T-helper 2 cell treated with Interferon-gamma antibody and Interleukin-4, amounts not matched to agents 5 μg/mL and 100 μg/mL, for 36 hours (primary cell): ENCODE results near the gene NACC2.

ENCODE experiments used
- DNase-seq: peaks from one replicate; pipeline ENCODE4 v3.0.0; 2021; ENCODE audit warnings: low spot score
- H3K27ac Mint-ChIP-seq: one replicate; pipeline ENCODE4 v1.8.0; 2021; ENCODE audit warnings: mild to moderate bottlenecking, mixed read lengths
- H3K27me3 Mint-ChIP-seq: one replicate; pipeline ENCODE4 v1.8.0; 2021; ENCODE audit warnings: low read depth, mixed read lengths
- H3K36me3 Mint-ChIP-seq: one replicate; pipeline ENCODE4 v1.8.0; 2021; ENCODE audit warnings: low read depth, mixed read lengths
- H3K4me1 Mint-ChIP-seq: one replicate; pipeline ENCODE4 v1.8.0; 2021; ENCODE audit warnings: low read depth, mixed read lengths
- H3K4me3 Mint-ChIP-seq: one replicate; pipeline ENCODE4 v1.8.0; 2022; ENCODE audit warnings: mild to moderate bottlenecking, moderate library complexity, mixed read lengths
- H3K9me3 Mint-ChIP-seq: one replicate; pipeline ENCODE4 v1.8.0; 2021; ENCODE audit warnings: mixed read lengths

The NACC2 gene

GRCh38 chr9:136009516-136009915, 85.6 kb downstream of the NACC2 start:
- no peak overlapping the region for H3K4me3 Mint-ChIP-seq
- H3K9me3 Mint-ChIP-seq: no peaks in the 10 kb centered on the region
- no peaks in the 10 kb centered on the region for H3K4me1 Mint-ChIP-seq
- no peaks in the 10 kb centered on the region for H3K36me3 Mint-ChIP-seq
- DNase-seq: no peak
- H3K27me3 Mint-ChIP-seq: no peaks in the 10 kb centered on the region
- no peak overlapping the region for H3K27ac Mint-ChIP-seq

GRCh38 chr9:136008693-136008997, 86.4 kb downstream of the NACC2 start:
- Mint-ChIP-seq H3K4me3 (no peak overlapping the region), H3K27me3 (no peaks in the 10 kb centered on the region), H3K4me1 (no peaks in the 10 kb centered on the region), H3K9me3 (no peaks in the 10 kb centered on the region), H3K36me3 (no peaks in the 10 kb centered on the region), H3K27ac (no peak overlapping the region)
- no peak for DNase-seq

GRCh38 chr9:136007934-136008692, 87.0 kb downstream of the NACC2 start:
- H3K9me3 Mint-ChIP-seq: no peaks in the 10 kb centered on the region
- H3K4me3 Mint-ChIP-seq: no peak overlapping the region
- no peak for DNase-seq
- H3K27ac Mint-ChIP-seq: no peak overlapping the region
- no peaks in the 10 kb centered on the region for H3K27me3 Mint-ChIP-seq
- no peaks in the 10 kb centered on the region for H3K4me1 Mint-ChIP-seq
- no peaks in the 10 kb centered on the region for H3K36me3 Mint-ChIP-seq

GRCh38 chr9:136007276-136007933, 87.7 kb downstream of the NACC2 start:
- Mint-ChIP-seq H3K27ac (no peak overlapping the region), H3K27me3 (no peaks in the 10 kb centered on the region), H3K36me3 (no peaks in the 10 kb centered on the region), H3K4me3 (no peak overlapping the region), H3K4me1 (no peaks in the 10 kb centered on the region), H3K9me3 (no peaks in the 10 kb centered on the region)
- DNase-seq: no peak

- DNase-seq: no peak
- no peaks in the 10 kb centered on the region for H3K36me3 Mint-ChIP-seq
- H3K27ac Mint-ChIP-seq: no peak overlapping the region
- H3K4me3 Mint-ChIP-seq: no peak overlapping the region
- no peaks in the 10 kb centered on the region for H3K4me1 Mint-ChIP-seq
- no peaks in the 10 kb centered on the region for H3K27me3 Mint-ChIP-seq
- H3K9me3 Mint-ChIP-seq: no peaks in the 10 kb centered on the region
These were observed 88.9 kb downstream of the NACC2 start for GRCh38 chr9:136006169-136006568.

- DNase-seq: no peak
- Mint-ChIP-seq H3K4me3 (no peak overlapping the region), H3K27me3 (no peaks in the 10 kb centered on the region), H3K9me3 (no peaks in the 10 kb centered on the region), H3K36me3 (no peaks in the 10 kb centered on the region), H3K4me1 (no peaks in the 10 kb centered on the region), H3K27ac (no peak overlapping the region)
These were observed 90.4 kb downstream of the NACC2 start for GRCh38 chr9:136004712-136005111.

GRCh38 chr9:136004219-136004618, 90.9 kb downstream of the NACC2 start:
- no peaks in the 10 kb centered on the region for H3K27me3 Mint-ChIP-seq
- H3K9me3 Mint-ChIP-seq: no peaks in the 10 kb centered on the region
- no peaks in the 10 kb centered on the region for H3K4me1 Mint-ChIP-seq
- H3K4me3 Mint-ChIP-seq: no peak overlapping the region
- no peaks in the 10 kb centered on the region for H3K36me3 Mint-ChIP-seq
- DNase-seq: no peak
- H3K27ac Mint-ChIP-seq: no peak overlapping the region

- Mint-ChIP-seq H3K4me3 (no peak overlapping the region), H3K9me3 (no peaks in the 10 kb centered on the region), H3K4me1 (no peaks in the 10 kb centered on the region), H3K27ac (no peak overlapping the region), H3K36me3 (no peaks in the 10 kb centered on the region), H3K27me3 (no peaks in the 10 kb centered on the region)
- no peak for DNase-seq
These were observed 91.5 kb downstream of the NACC2 start for GRCh38 chr9:136003411-136004218.

GRCh38 chr9:136002881-136003280, 92.2 kb downstream of the NACC2 start:
- H3K4me3 Mint-ChIP-seq: no peak overlapping the region
- no peaks in the 10 kb centered on the region for H3K9me3 Mint-ChIP-seq
- no peak for DNase-seq
- H3K27ac Mint-ChIP-seq: no peak overlapping the region
- no peaks in the 10 kb centered on the region for H3K4me1 Mint-ChIP-seq
- H3K27me3 Mint-ChIP-seq: no peaks in the 10 kb centered on the region
- no peaks in the 10 kb centered on the region for H3K36me3 Mint-ChIP-seq

- Mint-ChIP-seq H3K27me3 (no peaks in the 10 kb centered on the region), H3K4me3 (no peak overlapping the region), H3K27ac (no peak overlapping the region), H3K9me3 (no peaks in the 10 kb centered on the region), H3K36me3 (no peaks in the 10 kb centered on the region), H3K4me1 (no peaks in the 10 kb centered on the region)
- DNase-seq: no peak
These were observed 92.9 kb downstream of the NACC2 start for GRCh38 chr9:136002215-136002614.

- no peak for DNase-seq
- H3K4me3 Mint-ChIP-seq: no peak overlapping the region
- no peaks in the 10 kb centered on the region for H3K36me3 Mint-ChIP-seq
- H3K27me3 Mint-ChIP-seq: no peaks in the 10 kb centered on the region
- H3K4me1 Mint-ChIP-seq: no peaks in the 10 kb centered on the region
- H3K9me3 Mint-ChIP-seq: no peaks in the 10 kb centered on the region
- no peak overlapping the region for H3K27ac Mint-ChIP-seq
These were observed 93.9 kb downstream of the NACC2 start for GRCh38 chr9:136001231-136001630.

- DNase-seq: no peak
- no peaks in the 10 kb centered on the region for H3K4me1 Mint-ChIP-seq
- no peak overlapping the region for H3K27ac Mint-ChIP-seq
- H3K27me3 Mint-ChIP-seq: no peaks in the 10 kb centered on the region
- no peaks in the 10 kb centered on the region for H3K9me3 Mint-ChIP-seq
- no peaks in the 10 kb centered on the region for H3K36me3 Mint-ChIP-seq
- H3K4me3 Mint-ChIP-seq: no peak overlapping the region
These were observed 96.5 kb downstream of the NACC2 start for GRCh38 chr9:135998410-135999071.

GRCh38 chr9:135998016-135998380, 97.1 kb downstream of the NACC2 start:
- Mint-ChIP-seq H3K9me3 (no peaks in the 10 kb centered on the region), H3K27me3 (no peaks in the 10 kb centered on the region), H3K36me3 (no peaks in the 10 kb centered on the region), H3K4me3 (no peak overlapping the region), H3K27ac (no peak overlapping the region), H3K4me1 (no peaks in the 10 kb centered on the region)
- DNase-seq: no peak
